K562 (cell line): ENCODE measurements around the gene TRMT2B. TPM values are rescaled to one million over a fixed set of nuclear protein-coding genes. Genes with fewer than 3 reads are reported as not detected.

ENCODE experiments used
- ATAC-seq: fragments of 200-7000 bp; cut with Tn5 transposase; 3 replicates; pipeline ENCODE4 v1.9.1; 2020; ENCODE audit warnings: moderate library complexity
- BruUV-seq: library from RNA; stranded (reverse); fragments of 400-500 nt; replicated peaks from 2 replicates; lab custom pipeline; 2021; lab: Mats Ljungman, UMichigan
- CTCF ChIA-PET: fragments of 300-600 bp; formaldehyde crosslinking; extraction: SDS; loops from one replicate; lab custom pipeline; 2021; ENCODE audit warnings: low intra/inter-chr PET ratio; lab: Yijun Ruan, JAX
- POLR2A ChIA-PET: fragments of 300-600, 350-650 bp; sonication (Branson Sonifier 250); formaldehyde crosslinking; extraction: SDS; loops from one replicate; lab custom pipeline; 2021; ENCODE audit warnings: antibody characterized with exemption, inconsistent platforms; lab: Yijun Ruan, JAX
- DNase-seq, 4 experiments: peaks; one replicate each; pipeline versions ENCODE4 v3.0.0 to v3.0.0-alpha.2; 2011 to 2018; ENCODE audit warnings: low spot score in 3 of 4, mixed read lengths in 3 of 4; ENCODE audit errors: extremely low read depth in 1 of 4
- FAIRE-seq: peaks from 2 replicates; lab custom pipeline; 2011; peaks lifted over from hg19 to GRCh38; lab: Jason Lieb, UNC
- H2AFZ ChIP-seq: 2 replicates; pipeline ENCODE4 v1.6.0; 2011; ENCODE audit warnings: low read depth, low read length, control low read depth, inconsistent platforms
- H3K27ac ChIP-seq: fragments of 200-600 bp; 3 replicates; pipeline ENCODE4 v1.8.0; 2011; ENCODE audit warnings: low read depth, mild to moderate bottlenecking, control low read depth, inconsistent platforms, low read length, moderate library complexity, mixed read lengths; ENCODE audit errors: extremely low read depth
- H3K27me3 ChIP-seq, 2 experiments: fragments of 300-600 bp in 1 of 2; 2 replicates in 1 of 2; 3 replicates in 1 of 2; pipeline versions ENCODE4 v1.6.0 to v1.8.0; 2011; ENCODE audit warnings: inconsistent platforms in 2 of 2, low read length in 2 of 2, mild to moderate bottlenecking in 1 of 2, mixed read lengths in 1 of 2, moderate library complexity in 1 of 2; ENCODE audit not compliant: control insufficient read depth in 2 of 2, insufficient read depth in 2 of 2
- H3K36me3 ChIP-seq: fragments of 300-600 bp; 3 replicates; pipeline ENCODE4 v1.8.0; 2011; ENCODE audit warnings: mild to moderate bottlenecking, low read length, inconsistent platforms; ENCODE audit not compliant: control insufficient read depth, insufficient read depth
- H3K4me1 ChIP-seq, 2 experiments: fragments of 200-600 bp in 1 of 2; replicated peaks in 1 of 2; 2 replicates in 1 of 2; 3 replicates in 1 of 2; pipeline versions ENCODE4 v1.5.1 to v1.8.0; 2011; ENCODE audit warnings: inconsistent platforms in 2 of 2, low read length in 2 of 2, mild to moderate bottlenecking in 1 of 2, mixed read lengths in 1 of 2, moderate library complexity in 1 of 2; ENCODE audit not compliant: control insufficient read depth in 2 of 2, insufficient read depth in 2 of 2
- H3K4me2 ChIP-seq: 2 replicates; pipeline ENCODE4 v1.6.1; 2011; ENCODE audit warnings: low read length, control low read depth, inconsistent platforms, mixed read lengths; ENCODE audit not compliant: insufficient read depth
- H3K4me3 ChIP-seq: fragments of 200-600 bp; sonication (generic), shearing (Covaris generic); 2 replicates; pipeline ENCODE4 v1.5.1; 2016; ENCODE audit warnings: control low read depth, inconsistent platforms
- H3K79me2 ChIP-seq: fragments of 200-600 bp; 3 replicates; pipeline ENCODE4 v1.8.0; 2011; ENCODE audit warnings: low read length, inconsistent platforms; ENCODE audit not compliant: control insufficient read depth, insufficient read depth
- H3K9ac ChIP-seq, 2 experiments: 2 replicates each; pipeline versions ENCODE4 v1.6.0 to v1.6.1; 2011; ENCODE audit warnings: low read depth in 2 of 2, low read length in 2 of 2, control low read depth in 1 of 2, inconsistent platforms in 1 of 2, mild to moderate bottlenecking in 1 of 2, mixed read lengths in 1 of 2; ENCODE audit not compliant: insufficient read depth in 1 of 2
- H3K9me1 ChIP-seq: one replicate; pipeline ENCODE4 v1.6.0; 2011; ENCODE audit warnings: inconsistent platforms, mild to moderate bottlenecking, low read length, moderate library complexity; ENCODE audit not compliant: control insufficient read depth, insufficient read depth
- H3K9me3 ChIP-seq: replicated peaks from 2 replicates; pipeline ENCODE4 v1.5.1; 2011; ENCODE audit warnings: low read depth, low read length, inconsistent platforms; ENCODE audit not compliant: control insufficient read depth, insufficient read depth
- H4K20me1 ChIP-seq: replicated peaks from 2 replicates; pipeline ENCODE4 v1.6.1; 2011; ENCODE audit warnings: low read length, inconsistent platforms, mixed read lengths; ENCODE audit not compliant: control insufficient read depth, insufficient read depth
- BRF2 ChIP-seq: IDR thresholded peaks from 3 replicates; pipeline ENCODE4 v1.6.1; 2011; ENCODE audit warnings: borderline replicate concordance, mild to moderate bottlenecking; ENCODE audit not compliant: insufficient read length, insufficient read depth
- CSDE1 ChIP-seq, 2 experiments: fragments of 450-650 bp; IDR thresholded peaks; 2 replicates each; pipeline ENCODE4 v1.6.1; 2016; ENCODE audit warnings: mild to moderate bottlenecking in 1 of 2
- CTBP1 ChIP-seq: fragments of 450-650 bp; IDR thresholded peaks from 2 replicates; pipeline ENCODE4 v1.6.1; 2016; ENCODE audit warnings: borderline replicate concordance
- HDAC6 ChIP-seq: IDR thresholded peaks from 2 replicates; pipeline ENCODE4 v1.6.1; 2012; ENCODE audit warnings: low read depth, mild to moderate bottlenecking, control low read depth, inconsistent platforms, low read length, moderate library complexity
- HMG20A ChIP-seq: fragments of 450-650 bp; formaldehyde crosslinking; conservative IDR thresholded peaks from 2 replicates; pipeline ENCODE4 v1.4.0; 2020; ENCODE audit warnings: mild to moderate bottlenecking, mixed read lengths
- NR4A1 ChIP-seq, 2 experiments: fragments of 250-450 bp in 1 of 2; fragments of 450-650 bp in 1 of 2; sonication (Bioruptor Pico) in 1 of 2; IDR thresholded peaks; 2 replicates each; pipeline versions ENCODE4 v1.4.0 to v1.6.1; 2016 to 2020; ENCODE audit warnings: mild to moderate bottlenecking in 2 of 2, missing compliant biosample characterization in 1 of 2, missing genetic modification characterization in 1 of 2, moderate library complexity in 1 of 2
- POLR2AphosphoS2 ChIP-seq: IDR thresholded peaks from 2 replicates; pipeline ENCODE4 v1.6.1; 2012; ENCODE audit warnings: low read length, improper control_type of control experiment
- PRPF4 ChIP-seq: fragments of 200-400 bp; formaldehyde crosslinking; IDR thresholded peaks from one replicate; pipeline ENCODE4 v1.6.1; 2017; ENCODE audit warnings: low read length, low read depth, mild to moderate bottlenecking; ENCODE audit not compliant: insufficient read depth, poor library complexity, severe bottlenecking
- PTRF ChIP-seq: fragments of 450-650 bp; IDR thresholded peaks from 2 replicates; pipeline ENCODE4 v1.6.1; 2016; ENCODE audit warnings: mild to moderate bottlenecking, missing genetic modification characterization, missing compliant biosample characterization
- SIRT6 ChIP-seq: IDR thresholded peaks from one replicate; pipeline ENCODE4 v1.6.1; 2012; ENCODE audit warnings: low read depth, mild to moderate bottlenecking, control low read depth, inconsistent platforms, low read length, moderate library complexity
- SMAD3 ChIP-seq: fragments of 450-650 bp; formaldehyde crosslinking; conservative IDR thresholded peaks from 2 replicates; pipeline ENCODE4 v1.4.0; 2020; ENCODE audit warnings: mild to moderate bottlenecking
- TCF3 ChIP-seq: sonication (generic); formaldehyde crosslinking; IDR thresholded peaks from 2 replicates; pipeline ENCODE4 v1.4.0; 2020; ENCODE audit warnings: mild to moderate bottlenecking, missing genetic modification reagents
- THRAP3 ChIP-seq: fragments of 450-650 bp; IDR thresholded peaks from 2 replicates; pipeline ENCODE4 v1.6.1; 2016; ENCODE audit warnings: mild to moderate bottlenecking, inconsistent platforms, borderline replicate concordance
- TSC22D4 ChIP-seq: fragments of 450-650 bp; IDR thresholded peaks from 2 replicates; pipeline ENCODE4 v1.6.1; 2016; ENCODE audit warnings: missing genetic modification characterization, missing biosample characterization, control low read depth
- ZEB2 ChIP-seq: fragments of 450-650 bp; IDR thresholded peaks from 2 replicates; pipeline ENCODE4 v1.6.1; 2016
- ZNF76 ChIP-seq: fragments of 250-450 bp; sonication (Bioruptor Pico); IDR thresholded peaks from 2 replicates; pipeline ENCODE4 v1.4.0; 2020; ENCODE audit warnings: mild to moderate bottlenecking, moderate library complexity, borderline replicate concordance
- ZZZ3 ChIP-seq: fragments of 450-650 bp; IDR thresholded peaks from 2 replicates; pipeline ENCODE4 v1.6.1; 2016; ENCODE audit warnings: antibody characterized with exemption, mild to moderate bottlenecking, moderate library complexity
- WGBS: fragments of 100-300 bp; shearing (Covaris generic); methylation state at CpG from one replicate; pipeline ENCODE4 v1.1.6; 2016; ENCODE audit warnings: low coverage, mixed read lengths; ENCODE audit not compliant: insufficient coverage; ENCODE audit errors: missing lambda C conversion rate; 5-methylcytosine and 5-hydroxymethylcytosine counted together
- in situ Hi-C: fragments of 300-500 bp; cut with MboI; formaldehyde crosslinking; loops from 4 replicates; pipeline ENCODE4 v1.15.0; 2018; ENCODE audit warnings: inconsistent platforms, mixed read lengths
- intact Hi-C: fragments of 100-400 bp; cut with micrococcal nuclease; formaldehyde crosslinking; loops from 2 replicates; pipeline ENCODE4 v1.14.2; 2022
- polyA plus RNA-seq, 8 experiments: library from polyadenylated mRNA; depleted of rRNA in 4 of 8; stranded (reverse) in 5 of 8; unstranded in 3 of 8; fragments of >200 nt; fragmentation: Nextera tagmentation in 2 of 8; fragmentation: Illumina TruSeq in 1 of 8; extraction: Ambion mirVana in 2 of 8; extraction: Trizol in 1 of 8; gene quantifications; 2 replicates each; pipeline versions ENCODE4 v1.2.1 to v1.2.3, GENCODE V29; 2011 to 2014; ENCODE audit warnings: inconsistent platforms in 1 of 8, missing spikeins in 1 of 8
- total RNA-seq, 7 experiments: library from RNA; depleted of rRNA in 6 of 7; stranded (reverse); fragments of >200 nt in 6 of 7; fragmentation: Illumina TruSeq in 2 of 7; extraction: Trizol in 2 of 7; gene quantifications; 2 replicates each; pipeline versions ENCODE4 v1.2.1 to v1.2.3, GENCODE V29; 2011 to 2021; ENCODE audit warnings: low replicate concordance in 1 of 7

Gene TRMT2B
- total and polyA plus RNA-seq, 9 of the 15 experiments (the other 6 are each of a cell fraction or from before 2014, with no cell fraction given) = 3.9 to 23.4 (median 18.1) TPM

- no peak overlapping the region for H3K9ac ChIP-seq
- no peaks in the 10 kb centered on the region for H3K27me3 ChIP-seq
- intact Hi-C loops = no loop called here
- no peak overlapping the region for H2AFZ ChIP-seq
- no peaks in the 10 kb centered on the region; a peak in 1 of 5 replicates for H3K4me1 ChIP-seq
- H3K4me2 ChIP-seq = no peak overlapping the region
- H3K9me1 ChIP-seq = no peaks in the 10 kb centered on the region
- BruUV-seq = no TSS peak
- CTCF ChIA-PET = no interaction called here
- no peaks in the 10 kb centered on the region for H4K20me1 ChIP-seq
- no peak overlapping the region for H3K27ac ChIP-seq
- ATAC-seq (no peak), FAIRE-seq (no peak), DNase-seq (no peak)
- no peak overlapping the region for H3K4me3 ChIP-seq
- in situ Hi-C loops = no loop called here
- H3K36me3 ChIP-seq = no peaks in the 10 kb centered on the region
- H3K9me3 ChIP-seq = no peaks in the 10 kb centered on the region
- POLR2A ChIA-PET = no interaction called here
- H3K79me2 ChIP-seq = no peaks in the 10 kb centered on the region
- TF ChIP-seq SIRT6 (no peak), SMAD3 (no peak)
Observed at GRCh38 chrX:101062176-101062575, 10.3 kb upstream of the TRMT2B start.

GRCh38 chrX:101057093-101057714, 5.3 kb upstream of the TRMT2B start:
- Histone ChIP-seq H3K79me2 (no peaks in the 10 kb centered on the region), H3K36me3 (no peaks in the 10 kb centered on the region), H4K20me1 (no peaks in the 10 kb centered on the region), H3K9me1 (no peaks in the 10 kb centered on the region), H3K4me1 (peaks cover 0 to 4% of the 10 kb centered on the region in 2 experiments; a peak in 2 of 5 replicates), H3K27ac (no peak overlapping the region), H3K9me3 (no peaks in the 10 kb centered on the region), H3K4me2 (no peak overlapping the region), H3K4me3 (no peak overlapping the region), H3K27me3 (no peaks in the 10 kb centered on the region), H3K9ac (no peak overlapping the region), H2AFZ (no peak overlapping the region)
- ATAC-seq = peak; percentile 78
- peak; percentile 65 for FAIRE-seq
- BruUV-seq = no TSS peak
- ChIA-PET CTCF (no interaction called here), POLR2A (no interaction called here)
- in situ Hi-C loops (no loop called here), intact Hi-C loops (no loop called here)
- peak in 3 of 4 experiments; percentile 10 to 60 (median 50) for DNase-seq
- 20% methylated on average over 3 of the region's 3 CpGs for WGBS
- TF ChIP-seq THRAP3 = no peak
- 0 out of 2 replicates have a peak, but pooled peaks have one; percentile 23 for TF ChIP-seq ZEB2
- TF ChIP-seq PTRF (tag) = no peak
- no peak for TF ChIP-seq PRPF4
- TF ChIP-seq HDAC6 = no peak
- no peak for TF ChIP-seq ZZZ3
- TF ChIP-seq CTBP1 = peak; percentile 20; the same call in 1 of the 2 replicates
- TF ChIP-seq HMG20A (CRISPR knock-in tag) = no peak
- TF ChIP-seq TSC22D4 = no peak
- no peak for TF ChIP-seq ZNF76 (CRISPR knock-in tag)
- peak; percentile 58 for TF ChIP-seq TCF3 (CRISPR knock-in tag)
- TF ChIP-seq BRF2 = no peak
- no peak for TF ChIP-seq NR4A1 (CRISPR knock-in tag; IDR thresholded peaks at IDR 0.05)
- TF ChIP-seq NR4A1 (tag; IDR thresholded peaks at IDR 0.05) = no peak
- TF ChIP-seq POLR2AphosphoS2 = no peak
- no peak for TF ChIP-seq CSDE1 (IDR thresholded peaks at IDR 0.05)
